HEK293 (cell line): ENCODE measurements around the gene SPATA22.
A peak's percentile ranks its signal among the peaks of the same experiment; 100 is the strongest.

Experiments
- CTCF ChIA-PET: fragments of 350-600 bp; formaldehyde crosslinking; extraction: SDS; loops from one replicate; lab custom pipeline; 2021; ENCODE audit warnings: antibody characterized with exemption; lab: Yijun Ruan, JAX
- POLR2A ChIA-PET: fragments of 300-600 bp; formaldehyde crosslinking; extraction: SDS; loops from one replicate; lab custom pipeline; 2020; ENCODE audit warnings: antibody characterized with exemption, inconsistent platforms; lab: Yijun Ruan, JAX
- H3K27ac ChIP-seq: fragments of 200-500 bp; sonication (Bioruptor generic); 2 replicates; pipeline ENCODE4 v1.5.1; 2014; ENCODE audit warnings: low read depth, low read length, control low read depth, inconsistent platforms; ENCODE audit errors: extremely low read depth
- H3K36me3 ChIP-seq, 2 experiments: fragments of 200-500 bp in 1 of 2; sonication (Bioruptor generic) in 1 of 2; 1 replicate in 1 of 2; 2 replicates in 1 of 2; pipeline ENCODE4 v1.5.1; 2014 to 2017; ENCODE audit warnings: inconsistent platforms in 2 of 2, low read length in 2 of 2; ENCODE audit not compliant: control insufficient read depth in 2 of 2, insufficient read depth in 1 of 2
- H3K4me1 ChIP-seq: fragments of 200-500 bp; sonication (Bioruptor generic); 2 replicates; pipeline ENCODE4 v1.5.1; 2014; ENCODE audit warnings: mild to moderate bottlenecking, low read length, inconsistent platforms; ENCODE audit not compliant: control insufficient read depth, insufficient read depth
- H3K4me3 ChIP-seq: 2 replicates; pipeline ENCODE4 v1.5.1; 2011; ENCODE audit warnings: low read depth, mild to moderate bottlenecking, control low read depth, low read length, moderate library complexity
- H3K9me3 ChIP-seq: fragments of 200-500 bp; sonication (Bioruptor generic); 2 replicates; pipeline ENCODE4 v1.5.1; 2014; ENCODE audit warnings: low read depth, low read length, inconsistent platforms; ENCODE audit not compliant: control insufficient read depth, insufficient read depth
- ELK4 ChIP-seq: IDR thresholded peaks from 2 replicates; pipeline ENCODE4 v1.6.1; 2011; ENCODE audit warnings: mild to moderate bottlenecking, low read depth, low read length, borderline replicate concordance
- FEZF1 ChIP-seq: fragments of 450-650 bp; formaldehyde crosslinking; IDR thresholded peaks from 2 replicates; pipeline ENCODE4 v1.5.1; 2016; ENCODE audit warnings: missing biosample characterization, missing genetic modification characterization
- SCRT1 ChIP-seq: fragments of 450-650 bp; formaldehyde crosslinking; IDR thresholded peaks from 2 replicates; pipeline ENCODE4 v1.5.1; 2016; ENCODE audit warnings: missing biosample characterization, missing genetic modification characterization, borderline replicate concordance
- TSHZ1 ChIP-seq: fragments of 450-650 bp; formaldehyde crosslinking; IDR thresholded peaks from 2 replicates; pipeline ENCODE4 v1.5.1; 2016; ENCODE audit warnings: missing biosample characterization, missing genetic modification characterization, borderline replicate concordance
- ZNF148 ChIP-seq: fragments of 450-650 bp; formaldehyde crosslinking; IDR thresholded peaks from 2 replicates; pipeline ENCODE4 v1.5.0; 2017; ENCODE audit warnings: missing biosample characterization, missing genetic modification characterization, borderline replicate concordance
- ZNF248 ChIP-seq: fragments of 450-650 bp; formaldehyde crosslinking; IDR thresholded peaks from 2 replicates; pipeline ENCODE4 v1.5.1; 2017; ENCODE audit warnings: missing biosample characterization, missing genetic modification characterization
- ZNF266 ChIP-seq: fragments of 450-650 bp; formaldehyde crosslinking; IDR thresholded peaks from 2 replicates; pipeline ENCODE4 v1.5.1; 2016; ENCODE audit warnings: missing biosample characterization, missing genetic modification characterization, low read depth
- ZNF292 ChIP-seq: fragments of 450-650 bp; formaldehyde crosslinking; IDR thresholded peaks from 2 replicates; pipeline ENCODE4 v1.5.1; 2016; ENCODE audit warnings: low read depth, missing biosample characterization, missing genetic modification characterization, borderline replicate concordance
- ZNF501 ChIP-seq: fragments of 450-650 bp; formaldehyde crosslinking; IDR thresholded peaks from 2 replicates; pipeline ENCODE4 v1.5.1; 2016; ENCODE audit warnings: missing biosample characterization, missing genetic modification characterization
- ZNF654 ChIP-seq: fragments of 450-650 bp; formaldehyde crosslinking; IDR thresholded peaks from 2 replicates; pipeline ENCODE4 v1.5.1; 2016; ENCODE audit warnings: low read depth, missing biosample characterization, missing genetic modification characterization
- ZNF843 ChIP-seq: fragments of 450-650 bp; formaldehyde crosslinking; IDR thresholded peaks from 2 replicates; pipeline ENCODE4 v1.5.1; 2016; ENCODE audit warnings: missing biosample characterization, missing genetic modification characterization
- ZSCAN30 ChIP-seq: fragments of 450-650 bp; IDR thresholded peaks from 2 replicates; pipeline ENCODE4 v1.5.1; 2018; ENCODE audit warnings: missing biosample characterization, mild to moderate bottlenecking, missing genetic modification characterization, moderate library complexity
- ZSCAN5A ChIP-seq: fragments of 450-650 bp; formaldehyde crosslinking; IDR thresholded peaks from 2 replicates; pipeline ENCODE4 v1.5.1; 2016; ENCODE audit warnings: missing biosample characterization, missing genetic modification characterization
- TF ChIP-seq, protein P1 (sequence below): fragments of 450-650 bp; formaldehyde crosslinking; IDR thresholded peaks from 2 replicates; pipeline ENCODE4 v1.5.1; 2016; ENCODE audit warnings: missing biosample characterization, missing genetic modification characterization

SPATA22 gene

GRCh38 chr17:3448059-3448665 is 23.5 kb downstream of the SPATA22 start (continued):
- TF ChIP-seq ZNF843 (tag by site-specific recombination) (no peak), ZNF248 (no peak), ZSCAN5A (no peak), SCRT1 (tag by site-specific recombination) (no peak), FEZF1 (tag by site-specific recombination) (no peak)

- ChIA-PET CTCF (no interaction called here), POLR2A (no interaction called here)
- H3K9me3 ChIP-seq = no peaks in the 10 kb centered on the region
- H3K4me3 ChIP-seq = no peak overlapping the region
- H3K4me1 ChIP-seq = no peaks in the 10 kb centered on the region
- TF ChIP-seq TSHZ1 (no peak), ZNF654 (tag by site-specific recombination) (peak; percentile 50), ZSCAN30 (tag by site-specific recombination) (no peak), ZNF292 (no peak), ZNF148 (tag by site-specific recombination) (no peak), ELK4 (no peak), ZNF266 (tag by site-specific recombination) (no peak), ZNF501 (tag by site-specific recombination) (no peak)
- TF ChIP-seq, protein P1, sequence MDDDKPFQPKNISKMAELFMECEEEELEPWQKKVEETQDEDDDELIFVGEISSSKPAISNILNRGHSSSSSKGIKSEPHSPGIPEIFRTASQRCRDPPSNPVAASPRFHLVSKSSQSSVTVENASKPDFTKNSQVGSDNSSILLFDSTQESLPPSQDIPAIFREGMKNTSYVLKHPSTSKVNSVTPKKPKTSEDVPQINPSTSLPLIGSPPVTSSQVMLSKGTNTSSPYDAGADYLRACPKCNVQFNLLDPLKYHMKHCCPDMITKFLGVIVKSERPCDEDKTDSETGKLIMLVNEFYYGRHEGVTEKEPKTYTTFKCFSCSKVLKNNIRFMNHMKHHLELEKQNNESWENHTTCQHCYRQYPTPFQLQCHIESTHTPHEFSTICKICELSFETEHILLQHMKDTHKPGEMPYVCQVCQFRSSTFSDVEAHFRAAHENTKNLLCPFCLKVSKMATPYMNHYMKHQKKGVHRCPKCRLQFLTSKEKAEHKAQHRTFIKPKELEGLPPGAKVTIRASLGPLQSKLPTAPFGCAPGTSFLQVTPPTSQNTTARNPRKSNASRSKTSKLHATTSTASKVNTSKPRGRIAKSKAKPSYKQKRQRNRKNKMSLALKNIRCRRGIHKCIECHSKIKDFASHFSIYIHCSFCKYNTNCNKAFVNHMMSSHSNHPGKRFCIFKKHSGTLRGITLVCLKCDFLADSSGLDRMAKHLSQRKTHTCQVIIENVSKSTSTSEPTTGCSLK (tag by site-specific recombination) = no peak
- TF ChIP-seq, all 188 proteins: peak for 1
- H3K36me3 ChIP-seq = no peaks in the 10 kb centered on the region
- no peak overlapping the region for H3K27ac ChIP-seq
Measured at GRCh38 chr17:3447625-3448024, 24.0 kb downstream of the SPATA22 start.
